NK-92 (cell line): ENCODE data around the gene KRT72.
"Not testable (repeated sequence)": the region's sequence is repeated elsewhere in the genome, so short reads cannot be mapped to it uniquely, and the experiment has no call there.

ENCODE experiments used
- DNase-seq: peaks from one replicate; lab custom pipeline; 2025; ENCODE audit not compliant: unreplicated experiment; lab: John Stamatoyannopoulos, UW

KRT72 gene

GRCh38 chr12:52608826-52609630 is 7.8 kb upstream of the KRT72 start:
- DNase-seq, result no peak

GRCh38 chr12:52608161-52608560 is 6.9 kb upstream of the KRT72 start:
- DNase-seq, result no peak

- no peak for DNase-seq
These were observed 6.1 kb upstream of the KRT72 start for GRCh38 chr12:52607314-52607713.

GRCh38 chr12:52606581-52607218 is 5.4 kb upstream of the KRT72 start:
- no peak for DNase-seq

- no peak for DNase-seq
These were observed 4.8 kb upstream of the KRT72 start for GRCh38 chr12:52606096-52606495.

GRCh38 chr12:52605542-52605941 is 4.3 kb upstream of the KRT72 start:
- no peak for DNase-seq

- DNase-seq, result no peak
These were observed 3.6 kb upstream of the KRT72 start for GRCh38 chr12:52604859-52605258.

- DNase-seq, result no peak
These were observed 2.1 kb upstream of the KRT72 start for GRCh38 chr12:52603314-52603713.

- no peak for DNase-seq
These were observed 1.3 kb upstream of the KRT72 start for GRCh38 chr12:52602552-52602951.

GRCh38 chr12:52601671-52602070 is 408 bp upstream of the KRT72 start:
- DNase-seq, result no peak

- no peak for DNase-seq
These were observed 788 bp downstream of the KRT72 start for GRCh38 chr12:52600475-52600874.

- no peak for DNase-seq
These were observed 1.2 kb downstream of the KRT72 start for GRCh38 chr12:52600071-52600470.

GRCh38 chr12:52598966-52599365 is 2.3 kb downstream of the KRT72 start:
- no peak for DNase-seq

- not testable (repeated sequence) for DNase-seq
These were observed 7.0 kb downstream of the KRT72 start for GRCh38 chr12:52594237-52594636.

GRCh38 chr12:52591521-52591920 is 9.7 kb downstream of the KRT72 start:
- no peak for DNase-seq

GRCh38 chr12:52590021-52590420 is 11.2 kb downstream of the KRT72 start:
- DNase-seq, result no peak

- DNase-seq, result no peak
These were observed 13.7 kb downstream of the KRT72 start for GRCh38 chr12:52587563-52587962.

GRCh38 chr12:52585946-52586345 is 15.3 kb downstream of the KRT72 start:
- no peak for DNase-seq

- no peak for DNase-seq
These were observed 16.2 kb downstream of the KRT72 start for GRCh38 chr12:52585066-52585465.

GRCh38 chr12:52584156-52584682 is 17.0 kb downstream of the KRT72 start:
- DNase-seq, result no peak

- DNase-seq, result no peak
These were observed 18.2 kb downstream of the KRT72 start for GRCh38 chr12:52582971-52583456.

GRCh38 chr12:52582486-52582885 is 18.8 kb downstream of the KRT72 start:
- DNase-seq, result no peak
